Measurements from ENCODE around the gene LHPP.

DNA sequence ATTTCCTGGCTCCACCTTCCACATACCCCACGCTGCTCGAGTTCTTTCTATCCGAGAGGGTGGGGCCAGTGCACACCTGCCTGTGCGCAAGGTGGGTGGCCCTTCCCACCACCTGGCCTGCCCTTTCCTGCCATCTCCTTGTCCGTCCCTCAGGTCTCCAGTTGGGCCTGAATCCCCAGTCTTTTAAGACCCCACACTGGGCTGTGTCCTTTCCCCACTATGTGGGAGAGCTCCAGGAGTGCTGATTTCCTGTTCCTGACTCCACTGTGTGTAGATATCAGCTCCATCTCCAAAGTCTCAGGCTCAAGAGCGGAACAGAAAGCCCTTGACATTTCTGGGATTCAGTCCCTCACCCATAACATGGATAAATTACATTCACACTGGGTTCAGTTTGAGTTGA lies 20.1 kb downstream of the LHPP start:
- TF ChIP-seq CTCF (IDR thresholded peaks at IDR 0.05) = no peak
- no peak for TF ChIP-seq EZH2 (IDR thresholded peaks at IDR 0.05)

All from neural progenitor cell (in vitro differentiated cells).